Measurements from ENCODE around the gene CDK15.
"Not testable (repeated sequence)": the region's sequence is repeated elsewhere in the genome, so short reads cannot be mapped to it uniquely, and the experiment has no call there.

The CDK15 gene

DNA sequence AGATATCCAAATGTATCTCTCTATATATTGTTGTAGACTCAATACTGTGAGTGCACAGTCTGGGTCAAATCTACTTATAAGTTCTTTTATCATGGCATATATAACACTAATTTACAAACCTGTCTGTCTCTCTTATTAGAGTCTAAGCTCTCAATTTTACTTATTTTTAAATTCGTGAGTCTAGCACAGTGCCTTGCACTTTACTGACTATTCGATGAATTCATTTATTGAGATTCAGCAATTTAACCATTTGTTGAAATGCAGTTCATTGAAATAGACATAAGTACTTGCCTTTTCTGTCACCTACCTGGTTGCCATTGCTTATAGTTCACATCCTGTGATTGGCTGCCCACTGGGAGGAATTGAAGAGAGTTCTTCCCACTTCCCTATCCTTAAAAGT, 15.3 kb upstream of the CDK15 start:
- no peaks in the 10 kb centered on the region for H3K27me3 ChIP-seq (ENCODE audit: control insufficient read depth, insufficient read depth, low read length)
- H3K9ac ChIP-seq (ENCODE audit: low read depth, low read length): no peak overlapping the region
- H3K36me3 ChIP-seq (ENCODE audit: control insufficient read depth, insufficient read depth, low read length): no peaks in the 10 kb centered on the region
- no peaks in the 10 kb centered on the region for H3K9me3 ChIP-seq (ENCODE audit: control insufficient read depth, insufficient read depth, low read length)
- H3K4me3 ChIP-seq (ENCODE audit: low read depth, low read length): no peak overlapping the region
- no peaks in the 10 kb centered on the region for H3K4me1 ChIP-seq (ENCODE audit: control insufficient read depth, insufficient read depth, low read length)

- no peaks in the 10 kb centered on the region for H3K9me3 ChIP-seq (ENCODE audit: control insufficient read depth, insufficient read depth, low read length)
- no peaks in the 10 kb centered on the region for H3K4me1 ChIP-seq (ENCODE audit: control insufficient read depth, insufficient read depth, low read length)
- no peak overlapping the region for H3K4me3 ChIP-seq (ENCODE audit: low read depth, low read length)
- no peaks in the 10 kb centered on the region for H3K36me3 ChIP-seq (ENCODE audit: control insufficient read depth, insufficient read depth, low read length)
- H3K9ac ChIP-seq (ENCODE audit: low read depth, low read length): no peak overlapping the region
- no peaks in the 10 kb centered on the region for H3K27me3 ChIP-seq (ENCODE audit: control insufficient read depth, insufficient read depth, low read length)
Measured at GRCh38 chr2:201793631-201794030, 12.7 kb upstream of the CDK15 start.

GRCh38 chr2:201794294-201794693, 12.0 kb upstream of the CDK15 start:
- Histone ChIP-seq H3K27me3 (ENCODE audit: control insufficient read depth, insufficient read depth, low read length) (no peaks in the 10 kb centered on the region), H3K36me3 (ENCODE audit: control insufficient read depth, insufficient read depth, low read length) (no peaks in the 10 kb centered on the region), H3K9ac (ENCODE audit: low read depth, low read length) (no peak overlapping the region), H3K4me1 (ENCODE audit: control insufficient read depth, insufficient read depth, low read length) (no peaks in the 10 kb centered on the region), H3K4me3 (ENCODE audit: low read depth, low read length) (no peak overlapping the region), H3K9me3 (ENCODE audit: control insufficient read depth, insufficient read depth, low read length) (no peaks in the 10 kb centered on the region)

- Histone ChIP-seq H3K4me3 (ENCODE audit: low read depth, low read length) (no peak overlapping the region), H3K36me3 (ENCODE audit: control insufficient read depth, insufficient read depth, low read length) (no peaks in the 10 kb centered on the region), H3K9ac (ENCODE audit: low read depth, low read length) (no peak overlapping the region), H3K9me3 (ENCODE audit: control insufficient read depth, insufficient read depth, low read length) (no peaks in the 10 kb centered on the region), H3K4me1 (ENCODE audit: control insufficient read depth, insufficient read depth, low read length) (no peaks in the 10 kb centered on the region), H3K27me3 (ENCODE audit: control insufficient read depth, insufficient read depth, low read length) (no peaks in the 10 kb centered on the region)
Measured at GRCh38 chr2:201795607-201796477, 10.5 kb upstream of the CDK15 start.

DNA sequence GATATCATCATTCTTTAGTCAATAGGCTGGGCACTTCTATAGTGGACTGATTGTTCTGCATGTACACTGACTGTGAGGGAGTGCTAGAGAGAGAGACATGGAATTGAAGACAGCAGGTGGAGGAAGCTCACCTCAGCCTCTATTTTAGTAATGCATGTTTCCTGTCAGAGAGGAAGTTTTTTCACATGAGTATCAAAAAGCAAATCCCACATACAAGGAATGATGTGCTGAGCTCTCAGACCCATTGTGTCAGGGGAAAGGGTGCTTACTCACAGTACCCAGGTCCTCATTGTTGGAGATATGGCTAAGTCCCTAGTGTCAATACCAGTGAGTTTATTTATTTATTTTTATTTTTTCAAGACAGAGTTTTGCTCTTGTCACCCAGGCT, 9.9 kb upstream of the CDK15 start:
- Histone ChIP-seq H3K9me3 (ENCODE audit: control insufficient read depth, insufficient read depth, low read length) (no peaks in the 10 kb centered on the region), H3K36me3 (ENCODE audit: control insufficient read depth, insufficient read depth, low read length) (no peaks in the 10 kb centered on the region), H3K4me3 (ENCODE audit: low read depth, low read length) (no peak overlapping the region), H3K9ac (ENCODE audit: low read depth, low read length) (no peak overlapping the region), H3K4me1 (ENCODE audit: control insufficient read depth, insufficient read depth, low read length) (no peaks in the 10 kb centered on the region), H3K27me3 (ENCODE audit: control insufficient read depth, insufficient read depth, low read length) (no peaks in the 10 kb centered on the region)

DNA sequence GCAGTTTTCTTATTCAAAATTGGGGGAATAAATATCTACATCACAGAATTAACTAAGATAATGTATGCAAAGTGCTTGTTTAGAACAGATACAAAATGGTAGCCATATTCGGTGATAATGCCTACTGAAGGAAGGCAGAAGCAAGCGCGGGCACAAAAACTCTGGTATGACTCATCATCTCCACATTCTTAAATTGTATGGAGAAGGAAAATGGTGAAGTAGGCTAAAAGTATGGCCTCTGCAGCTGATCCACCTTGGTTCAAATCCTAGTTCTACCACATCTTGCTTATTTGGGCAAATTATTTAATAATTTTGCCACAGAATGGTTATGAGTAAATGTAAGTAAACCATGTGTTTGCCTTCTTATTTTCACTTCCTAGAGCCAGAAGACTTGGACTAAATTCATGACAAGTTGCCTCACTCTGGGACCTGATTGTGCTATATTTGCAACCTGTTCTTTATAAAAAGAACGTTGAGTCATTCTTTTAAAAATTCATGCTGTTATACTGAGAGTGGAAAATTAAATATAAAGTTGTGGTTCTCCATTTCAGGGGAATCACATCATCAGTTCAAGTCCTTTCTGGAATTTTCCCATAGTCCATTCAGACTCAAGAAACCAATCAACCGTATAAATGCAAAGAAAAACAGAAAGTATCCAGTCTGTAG, 9.0 kb upstream of the CDK15 start:
- H3K4me3 ChIP-seq (ENCODE audit: low read depth, low read length): no peak overlapping the region

DNA sequence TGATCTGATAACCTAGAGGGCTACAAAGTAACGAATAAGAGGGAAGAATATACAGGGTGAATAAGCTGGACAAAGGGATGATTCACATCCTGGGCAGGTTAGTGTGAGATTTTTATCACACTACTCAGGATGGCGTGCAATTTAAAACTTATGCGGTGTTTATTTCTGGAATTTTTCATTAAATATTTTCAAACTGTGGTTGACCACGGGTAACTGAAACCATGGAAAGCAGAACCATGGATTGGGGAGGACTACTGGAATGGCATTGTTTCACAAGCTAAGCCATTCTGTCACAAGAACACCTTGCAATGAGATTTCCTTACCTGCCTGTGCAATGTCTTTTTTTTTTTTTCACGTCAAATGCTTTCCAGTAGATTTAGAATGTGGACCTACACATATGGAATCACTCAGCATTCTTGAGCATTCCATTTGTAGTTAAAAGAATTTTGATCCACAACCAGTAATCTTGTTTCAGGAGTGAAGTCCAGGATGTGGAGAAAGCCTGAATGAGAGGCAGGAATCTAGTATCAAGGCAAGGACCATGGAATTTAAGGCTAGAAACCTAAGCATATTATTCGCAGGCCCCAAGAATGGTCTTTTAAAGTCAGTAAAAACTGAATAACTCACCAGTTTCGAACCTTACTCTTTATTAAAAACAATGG, 8.0 kb upstream of the CDK15 start:
- no peaks in the 10 kb centered on the region for H3K9me3 ChIP-seq (ENCODE audit: control insufficient read depth, insufficient read depth, low read length)
- no peaks in the 10 kb centered on the region for H3K27me3 ChIP-seq (ENCODE audit: control insufficient read depth, insufficient read depth, low read length)
- H3K36me3 ChIP-seq (ENCODE audit: control insufficient read depth, insufficient read depth, low read length): no peaks in the 10 kb centered on the region
- no peaks in the 10 kb centered on the region for H3K4me1 ChIP-seq (ENCODE audit: control insufficient read depth, insufficient read depth, low read length)
- H3K4me3 ChIP-seq (ENCODE audit: low read depth, low read length): no peak overlapping the region
- no peak overlapping the region for H3K9ac ChIP-seq (ENCODE audit: low read depth, low read length)

More for the DNA sequence above, 9.0 kb upstream of the CDK15 start:
- Histone ChIP-seq H3K27me3 (ENCODE audit: control insufficient read depth, insufficient read depth, low read length) (no peaks in the 10 kb centered on the region), H3K9me3 (ENCODE audit: control insufficient read depth, insufficient read depth, low read length) (no peaks in the 10 kb centered on the region), H3K4me1 (ENCODE audit: control insufficient read depth, insufficient read depth, low read length) (no peaks in the 10 kb centered on the region), H3K36me3 (ENCODE audit: control insufficient read depth, insufficient read depth, low read length) (no peaks in the 10 kb centered on the region), H3K9ac (ENCODE audit: low read depth, low read length) (no peak overlapping the region)

GRCh38 chr2:201798914-201799285, 7.4 kb upstream of the CDK15 start:
- H3K4me1 ChIP-seq (ENCODE audit: control insufficient read depth, insufficient read depth, low read length); H3K36me3 ChIP-seq (ENCODE audit: control insufficient read depth, insufficient read depth, low read length); H3K9ac ChIP-seq (ENCODE audit: low read depth, low read length); H3K9me3 ChIP-seq (ENCODE audit: control insufficient read depth, insufficient read depth, low read length); H3K27me3 ChIP-seq (ENCODE audit: control insufficient read depth, insufficient read depth, low read length); H3K4me3 ChIP-seq (ENCODE audit: low read depth, low read length): not testable (repeated sequence)

GRCh38 chr2:201807452-201807999, 1.2 kb downstream of the CDK15 start:
- Histone ChIP-seq H3K4me3 (ENCODE audit: low read depth, low read length) (no peak overlapping the region), H3K4me1 (ENCODE audit: control insufficient read depth, insufficient read depth, low read length) (peaks cover 9% of the 10 kb centered on the region), H3K9me3 (ENCODE audit: control insufficient read depth, insufficient read depth, low read length) (no peaks in the 10 kb centered on the region), H3K27me3 (ENCODE audit: control insufficient read depth, insufficient read depth, low read length) (no peaks in the 10 kb centered on the region), H3K36me3 (ENCODE audit: control insufficient read depth, insufficient read depth, low read length) (no peaks in the 10 kb centered on the region), H3K9ac (ENCODE audit: low read depth, low read length) (no peak overlapping the region)

DNA sequence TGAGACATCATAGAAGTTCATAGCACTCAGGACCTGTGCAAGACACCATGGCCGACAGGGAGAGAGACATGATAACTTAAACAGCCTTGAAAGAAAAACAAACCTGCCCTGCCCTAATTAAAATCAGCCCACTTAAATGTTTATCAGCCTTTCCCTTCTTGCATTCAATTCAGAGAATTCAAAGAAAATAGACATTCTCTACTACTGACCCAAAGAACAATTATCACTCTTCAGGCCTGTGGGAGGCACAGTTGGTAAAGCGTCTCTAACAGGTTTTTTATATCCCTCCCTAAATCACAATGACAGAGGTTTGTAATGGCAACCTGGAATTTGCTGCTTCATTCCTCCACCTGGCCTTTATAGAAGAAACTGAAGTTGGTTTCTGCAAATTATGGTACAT, 1.7 kb downstream of the CDK15 start:
- no peak overlapping the region for H3K4me3 ChIP-seq (ENCODE audit: low read depth, low read length)
- H3K36me3 ChIP-seq (ENCODE audit: control insufficient read depth, insufficient read depth, low read length): no peaks in the 10 kb centered on the region
- no peak overlapping the region for H3K9ac ChIP-seq (ENCODE audit: low read depth, low read length)

DNA sequence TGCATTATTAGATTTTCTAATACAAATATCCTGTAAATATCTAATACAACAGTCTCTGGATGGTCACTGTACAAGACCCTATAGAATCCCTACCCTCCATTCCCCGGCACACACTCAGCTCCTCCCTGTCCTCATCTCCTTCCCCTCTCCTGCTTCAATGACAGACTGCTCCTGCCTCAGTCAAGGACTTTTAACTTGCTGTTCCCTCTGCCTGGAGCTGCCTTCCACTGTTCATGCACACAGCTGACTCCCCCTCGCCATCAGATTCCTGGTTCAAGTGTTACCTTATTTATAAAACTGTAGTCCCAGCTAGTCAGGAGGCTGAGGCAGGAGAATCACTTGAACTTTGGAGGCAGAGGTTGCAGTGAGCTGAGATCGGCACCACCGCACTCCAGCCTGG, 3.3 kb downstream of the CDK15 start:
- H3K9ac ChIP-seq (ENCODE audit: low read depth, low read length): no peak overlapping the region
- no peaks in the 10 kb centered on the region for H3K36me3 ChIP-seq (ENCODE audit: control insufficient read depth, insufficient read depth, low read length)

More for the DNA sequence above, 1.7 kb downstream of the CDK15 start:
- peaks cover 9% of the 10 kb centered on the region for H3K4me1 ChIP-seq (ENCODE audit: control insufficient read depth, insufficient read depth, low read length)
- H3K9me3 ChIP-seq (ENCODE audit: control insufficient read depth, insufficient read depth, low read length): no peaks in the 10 kb centered on the region
- H3K27me3 ChIP-seq (ENCODE audit: control insufficient read depth, insufficient read depth, low read length): no peaks in the 10 kb centered on the region

More for the DNA sequence above, 3.3 kb downstream of the CDK15 start:
- H3K27me3 ChIP-seq (ENCODE audit: control insufficient read depth, insufficient read depth, low read length): no peaks in the 10 kb centered on the region
- H3K4me1 ChIP-seq (ENCODE audit: control insufficient read depth, insufficient read depth, low read length): peaks cover 9% of the 10 kb centered on the region
- no peaks in the 10 kb centered on the region for H3K9me3 ChIP-seq (ENCODE audit: control insufficient read depth, insufficient read depth, low read length)
- no peak overlapping the region for H3K4me3 ChIP-seq (ENCODE audit: low read depth, low read length)

Data from iPS-15b (cell line).